OCI-LY1 (cell line): ENCODE results near the gene HAUS3.

ENCODE experiments used
- CTCF ChIP-seq: fragments of 200-600 bp; sonication (generic), shearing (Covaris generic); IDR thresholded peaks from 2 replicates; pipeline ENCODE4 v1.5.1; 2017; ENCODE audit warnings: mild to moderate bottlenecking, antibody characterized with exemption, low read length, moderate library complexity, mixed read lengths
- EZH2 ChIP-seq: fragments of 200-600 bp; sonication (generic), shearing (Covaris generic); IDR thresholded peaks from 2 replicates; pipeline ENCODE4 v1.8.0; 2017; ENCODE audit warnings: borderline replicate concordance, mixed run types, mild to moderate bottlenecking, antibody characterized with exemption, low read length, moderate library complexity, mixed read lengths

- TF ChIP-seq CTCF (no peak), EZH2 (no peak)
Observed at GRCh38 chr4:2270341-2271165, 28.6 kb upstream of the HAUS3 start.
